GM12892 (cell line): ENCODE measurements around the gene DHX58.

Source experiments
- POLR2A ChIP-seq: IDR thresholded peaks from 2 replicates; pipeline ENCODE4 v1.6.1; 2011; ENCODE audit warnings: low read depth, low read length, control low read depth
- POLR2AphosphoS5 ChIP-seq: IDR thresholded peaks from 2 replicates; pipeline ENCODE4 v1.6.1; 2011; ENCODE audit warnings: low read depth, low read length, control low read depth
- TAF1 ChIP-seq: IDR thresholded peaks from 2 replicates; pipeline ENCODE4 v1.6.1; 2011; ENCODE audit warnings: low read depth, mild to moderate bottlenecking, control low read depth, low read length, borderline replicate concordance

GRCh38 chr17:42155614-42156045 lies 43.1 kb upstream of the DHX58 start:
- TF ChIP-seq POLR2A: no peak
- TF ChIP-seq POLR2AphosphoS5: no peak
- TF ChIP-seq TAF1: no peak
